Measurements from ENCODE around the gene TNFRSF4.

The TNFRSF4 gene

GRCh38 chr1:1245178-1245816, 31.3 kb upstream of the TNFRSF4 start:
- no peak for DNase-seq

GRCh38 chr1:1244192-1244811, 30.3 kb upstream of the TNFRSF4 start:
- no peak for DNase-seq

DNA sequence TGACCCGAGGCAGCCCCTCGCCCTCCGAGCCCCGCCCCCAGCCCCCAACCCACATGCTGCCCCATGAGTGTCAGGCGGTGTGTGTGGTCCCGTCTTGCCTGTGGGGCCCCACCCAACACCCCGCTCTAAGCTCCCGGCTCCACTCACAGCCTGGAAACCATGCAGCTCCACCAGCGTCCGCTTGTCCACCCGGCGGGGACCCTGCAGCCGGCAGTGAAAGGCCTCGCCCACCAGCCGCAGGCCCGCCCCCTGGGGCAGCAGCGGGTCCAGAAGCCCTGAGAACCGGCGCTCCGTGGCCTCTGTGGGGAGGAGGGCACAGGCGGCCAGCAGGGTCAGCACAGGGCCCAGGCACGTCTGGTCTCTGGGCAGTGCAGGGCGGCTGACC, 29.8 kb upstream of the TNFRSF4 start:
- no peak for DNase-seq

DNA sequence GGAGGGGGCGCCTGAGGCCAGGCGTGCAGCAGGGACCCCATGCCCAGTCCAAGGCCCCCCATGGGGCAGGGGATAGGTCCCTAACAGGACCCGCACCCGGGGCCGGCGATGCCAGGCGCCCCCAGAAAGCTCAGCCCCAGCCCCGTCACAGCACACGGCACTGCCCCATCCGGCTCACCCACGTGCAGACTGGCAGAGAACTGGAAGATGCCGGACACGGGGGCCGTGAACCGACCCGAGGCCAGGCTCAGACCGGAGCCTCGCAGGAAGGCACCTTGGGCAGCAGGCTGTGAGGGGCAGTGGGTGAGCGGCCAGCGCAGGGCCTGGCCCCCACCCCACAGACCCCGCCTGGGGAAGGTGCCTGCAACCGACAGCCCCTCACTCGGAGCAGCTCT, 29.3 kb upstream of the TNFRSF4 start:
- DNase-seq: no peak

- no peak for DNase-seq
These were observed 28.7 kb upstream of the TNFRSF4 start for GRCh38 chr1:1242461-1243265.

GRCh38 chr1:1241588-1242219, 27.8 kb upstream of the TNFRSF4 start:
- DNase-seq: no peak

DNA sequence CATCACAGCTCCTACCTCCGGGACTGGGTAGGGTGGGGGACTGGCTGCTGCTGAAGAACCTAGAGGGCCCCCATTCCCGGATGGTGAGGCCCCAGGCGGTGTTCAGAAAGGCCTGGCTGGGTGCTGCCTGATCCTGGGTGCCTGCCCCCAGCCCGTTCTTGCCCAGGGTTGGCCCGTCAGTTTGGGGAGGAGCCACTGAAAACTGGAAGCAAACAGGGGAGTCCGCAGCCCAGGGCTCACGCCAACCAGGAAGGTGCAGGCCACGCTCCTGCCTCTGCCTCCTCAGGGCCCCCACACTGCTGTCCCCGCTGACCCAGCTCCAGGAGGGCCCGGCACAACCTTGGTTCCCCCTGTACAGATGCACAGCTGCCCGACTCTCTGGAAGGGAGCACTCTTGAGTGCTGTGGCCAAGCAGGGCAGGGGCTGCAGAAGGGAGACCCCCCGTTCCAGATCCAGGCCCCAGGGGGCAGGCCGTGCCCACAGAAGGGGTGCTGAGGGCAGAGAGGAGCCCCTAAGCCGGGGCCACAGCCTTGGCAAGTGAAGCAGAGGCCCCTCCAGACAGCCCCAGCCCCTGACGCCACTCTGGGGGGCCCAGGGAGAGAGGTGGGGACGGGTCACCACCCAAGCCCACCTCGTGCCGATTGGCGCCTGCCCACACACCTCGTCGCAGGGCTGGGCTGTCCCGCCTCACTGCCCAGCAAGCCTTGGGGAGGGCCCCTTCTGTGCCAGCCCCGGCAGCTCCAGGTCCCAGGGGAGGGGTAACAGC, 27.1 kb upstream of the TNFRSF4 start:
- no peak for DNase-seq

GRCh38 chr1:1240348-1240732, 26.4 kb upstream of the TNFRSF4 start:
- no peak for DNase-seq

DNA sequence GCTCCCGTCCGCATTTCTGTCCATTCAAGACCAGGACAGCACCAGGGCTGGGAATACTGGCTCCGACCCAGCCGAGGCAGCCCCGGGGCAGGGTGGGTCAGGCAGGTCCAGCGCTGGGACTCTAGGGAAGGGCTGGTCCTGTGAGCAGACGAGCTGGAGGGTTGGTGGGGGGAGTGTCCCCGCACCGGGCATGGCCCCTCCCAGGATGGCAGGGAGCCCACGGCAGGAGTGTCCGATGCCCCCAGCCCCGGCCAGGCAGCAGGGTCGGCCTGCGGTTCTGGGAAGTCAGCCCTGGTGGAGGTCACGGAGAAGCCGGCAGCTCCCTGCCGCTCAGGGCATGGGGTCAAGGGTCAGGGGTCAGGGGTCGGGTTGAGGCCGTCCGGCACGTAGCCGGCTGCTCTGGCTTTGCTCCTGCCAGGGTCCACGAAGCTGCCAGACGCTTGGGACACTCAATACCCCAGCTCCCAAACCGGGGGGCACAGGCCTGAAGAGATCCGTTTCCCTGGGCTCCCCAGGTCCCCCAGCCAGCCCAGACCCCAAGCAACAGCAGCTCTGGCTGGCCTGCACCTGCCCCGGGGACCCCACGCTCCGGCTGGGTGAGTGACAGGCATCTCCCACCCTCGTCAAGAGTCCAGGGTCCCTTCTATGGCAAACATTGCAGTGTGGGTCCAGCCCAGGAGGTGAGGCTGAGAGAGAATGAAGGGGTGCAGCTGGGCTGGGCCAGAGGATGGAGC, 25.8 kb upstream of the TNFRSF4 start:
- DNase-seq: no peak

DNA sequence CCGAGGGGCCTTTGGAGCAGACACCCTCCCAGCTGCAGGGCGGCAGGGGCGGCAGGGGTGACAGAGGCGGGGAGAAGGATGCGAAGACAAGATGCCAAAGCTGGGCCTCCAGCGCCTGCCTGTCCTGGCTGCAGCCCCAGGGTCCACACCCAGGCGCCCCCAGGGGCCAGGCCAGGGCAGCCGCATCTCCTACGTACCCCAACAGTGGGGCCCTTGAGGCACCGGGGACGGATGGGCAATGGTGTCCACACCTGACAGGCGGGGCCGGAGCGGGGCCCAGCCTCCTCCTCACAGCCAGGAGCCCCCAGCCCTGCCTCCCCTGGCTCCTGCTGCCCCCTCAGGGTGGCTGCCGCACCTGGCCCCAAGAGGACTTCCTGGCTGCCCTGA, 25.3 kb upstream of the TNFRSF4 start:
- no peak for DNase-seq

DNA sequence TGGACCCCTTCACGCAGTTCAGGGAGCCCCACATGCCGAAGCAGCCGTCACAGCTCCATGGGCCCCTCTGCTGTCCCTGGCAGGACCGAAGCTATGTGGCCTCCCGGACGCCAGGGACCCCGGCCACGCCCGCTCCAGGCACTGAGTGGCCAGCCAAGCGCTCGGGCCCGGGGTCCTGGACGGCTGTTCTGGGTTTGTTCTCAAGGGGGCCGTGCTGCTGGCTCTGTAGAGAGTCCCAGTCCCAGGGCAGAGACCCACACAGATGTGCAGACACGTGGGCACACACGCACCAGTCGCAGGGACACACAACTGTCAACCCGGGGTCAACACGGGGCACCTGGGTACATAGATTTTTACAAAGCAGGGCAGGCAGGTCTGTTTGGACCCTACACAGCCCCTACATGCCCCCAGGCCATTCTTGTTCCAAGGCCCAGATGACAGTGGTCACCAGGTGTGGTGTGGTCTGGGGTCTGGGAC, 24.8 kb upstream of the TNFRSF4 start:
- DNase-seq: no peak

- no peak for DNase-seq
These were observed 24.1 kb upstream of the TNFRSF4 start for GRCh38 chr1:1237874-1238701.

GRCh38 chr1:1236945-1237873, 23.3 kb upstream of the TNFRSF4 start:
- no peak for DNase-seq

- DNase-seq: no peak
These were observed 22.3 kb upstream of the TNFRSF4 start for GRCh38 chr1:1236176-1236763.

- DNase-seq: no peak
These were observed 21.2 kb upstream of the TNFRSF4 start for GRCh38 chr1:1235016-1235744.

DNA sequence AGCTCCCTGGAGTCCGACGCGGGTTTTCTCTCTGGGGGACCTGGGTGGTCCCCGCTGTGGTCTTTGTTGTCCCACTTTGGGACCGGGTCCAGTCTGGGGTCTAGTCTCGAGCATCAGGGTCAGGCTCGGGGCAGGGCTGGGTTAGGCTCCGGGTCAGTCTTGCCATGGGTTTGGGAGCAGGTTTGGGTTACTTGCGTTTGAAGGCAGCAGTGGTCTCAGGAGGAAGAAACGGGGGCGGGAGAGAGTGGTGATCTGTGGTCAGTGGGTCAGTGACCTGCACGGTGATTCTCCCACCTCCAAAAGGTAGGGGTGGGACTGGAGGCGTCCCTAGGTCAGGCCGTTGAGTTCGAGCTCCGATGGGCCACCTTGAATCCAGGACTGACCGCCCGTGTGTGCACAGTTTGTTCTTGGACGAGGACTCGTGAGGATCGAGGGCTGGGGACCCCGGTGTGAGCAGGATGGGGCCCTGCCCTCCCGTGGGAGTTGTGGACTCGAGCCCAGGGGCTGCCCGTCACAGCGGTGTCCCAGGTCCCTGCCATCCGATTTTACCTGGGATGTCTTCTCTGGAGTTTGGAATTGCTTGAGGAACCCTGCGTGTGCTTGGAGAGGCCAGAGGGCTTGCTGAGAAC, 20.3 kb upstream of the TNFRSF4 start:
- DNase-seq: no peak

DNA sequence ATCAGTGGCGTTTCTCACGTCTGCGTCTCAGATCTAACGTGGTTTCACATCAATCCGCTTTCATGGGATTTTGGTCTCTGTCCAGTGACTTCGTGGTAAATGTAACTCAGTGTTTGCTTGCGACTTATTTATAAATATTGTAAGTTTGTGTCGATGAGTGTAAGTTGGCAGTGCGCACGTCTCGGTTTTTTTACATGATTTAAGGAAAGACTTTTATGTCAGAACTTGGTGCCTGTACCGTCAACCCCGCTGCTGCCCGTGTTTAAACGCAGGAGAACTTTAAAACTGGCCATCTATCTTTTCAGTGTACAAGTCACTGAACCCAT, 19.6 kb upstream of the TNFRSF4 start:
- no peak for DNase-seq

DNA sequence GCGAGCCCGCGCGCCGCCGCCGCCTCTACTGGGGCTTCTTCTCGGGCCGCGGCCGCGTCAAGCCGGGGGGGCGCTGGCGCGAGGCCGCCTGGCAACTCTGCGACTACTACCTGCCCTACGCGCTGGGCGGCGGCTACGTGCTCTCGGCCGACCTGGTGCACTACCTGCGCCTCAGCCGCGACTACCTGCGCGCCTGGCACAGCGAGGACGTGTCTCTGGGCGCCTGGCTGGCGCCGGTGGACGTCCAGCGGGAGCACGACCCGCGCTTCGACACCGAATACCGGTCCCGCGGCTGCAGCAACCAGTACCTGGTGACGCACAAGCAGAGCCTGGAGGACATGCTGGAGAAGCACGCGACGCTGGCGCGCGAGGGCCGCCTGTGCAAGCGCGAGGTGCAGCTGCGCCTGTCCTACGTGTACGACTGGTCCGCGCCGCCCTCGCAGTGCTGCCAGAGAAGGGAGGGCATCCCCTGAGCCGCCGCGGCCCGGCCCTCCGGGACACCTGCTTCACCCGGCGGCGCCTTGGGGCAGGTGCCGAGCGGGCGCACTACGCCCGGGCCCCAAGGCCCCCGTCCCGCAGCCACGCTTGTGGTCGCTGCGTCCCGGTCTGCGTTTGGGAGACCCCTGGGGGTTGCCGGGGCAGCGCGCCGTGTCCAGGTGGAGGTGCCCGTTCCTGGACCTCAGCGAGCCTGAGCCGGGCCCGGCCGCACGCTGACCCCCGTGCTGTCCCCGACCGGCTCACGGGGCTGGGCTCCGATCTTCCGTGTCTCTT, 19.0 kb upstream of the TNFRSF4 start:
- no peak for DNase-seq
